ENCODE data around the gene ATP2C2.

DNA sequence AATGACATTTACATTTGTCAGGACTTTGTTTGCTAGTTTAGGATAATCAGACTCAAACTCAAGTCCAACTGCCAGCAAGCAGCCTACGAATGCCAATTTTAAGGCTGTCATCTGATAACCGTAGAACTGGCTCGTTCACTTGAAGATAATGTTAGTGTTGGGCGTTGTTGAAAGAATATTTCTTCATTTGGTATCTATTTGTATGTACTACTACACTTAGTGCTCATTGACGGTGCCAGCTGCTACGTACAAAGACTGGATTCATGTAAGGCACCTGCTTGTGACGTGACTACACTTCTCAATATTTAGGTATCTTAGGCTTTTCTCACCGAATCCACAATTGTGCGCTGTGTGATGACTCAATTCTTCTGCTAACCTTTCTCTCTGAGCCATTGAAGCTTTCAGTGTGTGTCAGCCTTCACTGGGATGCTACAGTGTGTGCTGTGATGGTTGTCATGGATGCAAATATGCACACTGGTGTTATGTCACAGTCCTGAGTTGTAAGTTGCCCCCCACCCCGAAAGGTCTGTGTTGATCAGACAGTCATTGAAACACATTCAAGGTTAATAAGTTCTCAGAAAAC, 5.7 kb downstream of the ATP2C2 start:
- TF ChIP-seq, protein P1, sequence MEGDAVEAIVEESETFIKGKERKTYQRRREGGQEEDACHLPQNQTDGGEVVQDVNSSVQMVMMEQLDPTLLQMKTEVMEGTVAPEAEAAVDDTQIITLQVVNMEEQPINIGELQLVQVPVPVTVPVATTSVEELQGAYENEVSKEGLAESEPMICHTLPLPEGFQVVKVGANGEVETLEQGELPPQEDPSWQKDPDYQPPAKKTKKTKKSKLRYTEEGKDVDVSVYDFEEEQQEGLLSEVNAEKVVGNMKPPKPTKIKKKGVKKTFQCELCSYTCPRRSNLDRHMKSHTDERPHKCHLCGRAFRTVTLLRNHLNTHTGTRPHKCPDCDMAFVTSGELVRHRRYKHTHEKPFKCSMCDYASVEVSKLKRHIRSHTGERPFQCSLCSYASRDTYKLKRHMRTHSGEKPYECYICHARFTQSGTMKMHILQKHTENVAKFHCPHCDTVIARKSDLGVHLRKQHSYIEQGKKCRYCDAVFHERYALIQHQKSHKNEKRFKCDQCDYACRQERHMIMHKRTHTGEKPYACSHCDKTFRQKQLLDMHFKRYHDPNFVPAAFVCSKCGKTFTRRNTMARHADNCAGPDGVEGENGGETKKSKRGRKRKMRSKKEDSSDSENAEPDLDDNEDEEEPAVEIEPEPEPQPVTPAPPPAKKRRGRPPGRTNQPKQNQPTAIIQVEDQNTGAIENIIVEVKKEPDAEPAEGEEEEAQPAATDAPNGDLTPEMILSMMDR (IDR thresholded peaks at IDR 0.05; ENCODE audit: low read depth, low read length): no peak
- no peak for TF ChIP-seq POLR2A (IDR thresholded peaks at IDR 0.05; ENCODE audit: extremely low read depth, insufficient read length)
- no peak for TF ChIP-seq MAX (IDR thresholded peaks at IDR 0.05; ENCODE audit: low read depth, low read length)
- no peak for TF ChIP-seq MYC (IDR thresholded peaks at IDR 0.05; ENCODE audit: low read depth, low read length)
